ENCODE measurements around the gene TMEM243.
"Not testable (repeated sequence)": the region's sequence is repeated elsewhere in the genome, so short reads cannot be mapped to it uniquely, and the experiment has no call there.

The TMEM243 gene

GRCh38 chr7:87219545-87220025 is at the start of gene TMEM243:
TMEM243 (minus strand) TSS chr7:87219732; CDS start chr7:87219503, 229 bp downstream.
- peak; percentile 84 to 88 for DNase-seq

DNA sequence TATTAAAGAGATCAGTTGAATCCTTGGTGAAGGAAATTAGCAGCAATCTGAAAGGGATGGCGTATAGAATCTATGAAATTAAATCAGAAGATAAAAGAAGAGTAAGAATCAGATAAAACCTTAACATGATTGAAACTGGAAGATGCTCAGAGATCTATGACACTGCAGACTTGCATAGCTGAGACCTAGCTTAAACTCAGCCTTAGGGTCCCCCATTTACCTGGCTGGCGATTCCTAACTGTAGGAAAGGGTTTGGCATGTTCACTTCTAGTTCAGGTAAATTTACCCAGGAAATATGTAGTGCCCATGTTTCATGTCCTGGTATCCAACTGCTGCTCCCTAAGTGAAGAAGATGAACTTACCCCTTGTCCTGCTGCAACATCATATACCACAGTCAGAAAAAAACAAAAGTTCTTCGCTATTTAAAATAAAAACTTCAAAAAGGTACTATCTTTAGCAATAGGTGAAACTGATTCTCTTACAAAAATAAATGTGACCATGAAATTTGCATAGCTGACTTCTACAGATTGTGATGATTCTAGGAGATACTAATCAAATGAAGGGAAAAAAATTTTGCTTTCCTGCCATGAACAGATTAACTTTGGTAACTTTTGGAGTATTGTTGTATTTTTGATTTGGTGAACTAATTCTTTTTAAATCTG is 47.8 kb upstream of the TMEM243 start:
- no peak for DNase-seq

DNA sequence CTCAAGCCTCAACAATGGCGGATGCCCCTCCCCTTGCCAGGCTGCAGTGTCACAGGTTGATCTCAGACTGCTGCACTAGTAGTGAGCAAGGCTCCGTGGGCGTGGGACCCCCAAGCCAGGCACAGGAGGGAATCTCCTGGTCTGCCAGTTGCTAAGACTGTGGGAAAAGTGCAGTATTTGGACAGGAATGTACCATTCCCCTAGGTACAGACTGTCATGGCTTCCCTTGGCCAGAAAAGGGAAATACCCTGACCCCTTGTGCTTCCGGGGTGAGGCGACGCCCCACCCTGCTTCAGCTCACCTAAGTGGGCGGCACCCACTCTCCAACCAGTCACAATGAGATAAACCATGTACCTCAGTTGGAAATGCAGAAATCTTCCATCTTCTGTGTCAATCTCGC is 44.0 kb upstream of the TMEM243 start:
- DNase-seq, result no peak

DNA sequence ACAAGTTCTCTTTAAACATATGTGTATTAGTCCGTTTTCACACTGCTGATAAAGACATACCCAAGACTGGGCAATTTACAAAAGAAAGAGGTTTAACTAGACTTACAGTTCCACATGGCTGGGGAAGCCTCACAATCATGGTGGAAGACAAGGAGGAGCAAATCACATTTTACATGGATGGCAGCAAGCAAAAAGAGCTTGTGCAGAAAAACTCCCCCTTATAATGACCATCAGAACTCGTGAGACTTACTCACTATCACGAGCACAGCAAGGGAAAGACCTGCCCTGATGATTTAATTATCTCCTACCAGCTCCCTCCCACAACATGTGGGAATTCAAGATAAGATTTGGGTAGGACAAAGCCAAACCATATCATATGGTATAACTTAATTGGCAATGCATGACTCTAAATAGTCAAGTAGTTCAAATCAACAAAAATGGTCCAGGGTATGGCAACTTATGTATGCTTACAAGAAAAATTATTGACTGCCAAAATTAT is 34.1 kb upstream of the TMEM243 start:
- DNase-seq, result no peak

DNA sequence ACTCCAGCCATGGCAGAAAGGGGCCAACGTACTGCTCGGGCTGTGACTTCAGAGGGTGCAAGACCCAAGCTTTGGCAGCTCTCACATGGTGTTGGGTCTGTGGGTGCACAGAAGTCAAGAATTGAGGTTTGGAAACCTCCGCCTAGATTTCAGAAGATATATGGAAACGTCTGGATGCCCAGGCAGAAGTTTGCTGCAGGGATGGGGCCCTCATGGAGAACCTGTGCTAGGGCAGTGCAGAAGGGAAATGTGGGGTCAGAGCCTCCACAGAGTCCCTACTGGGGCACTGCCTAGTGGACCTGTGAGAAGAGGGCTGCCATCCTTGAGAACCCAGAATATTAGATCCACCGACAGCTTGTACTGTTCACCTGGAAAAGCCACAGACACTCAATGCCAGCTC is 26.1 kb upstream of the TMEM243 start:
- DNase-seq, result not testable (repeated sequence)

DNA sequence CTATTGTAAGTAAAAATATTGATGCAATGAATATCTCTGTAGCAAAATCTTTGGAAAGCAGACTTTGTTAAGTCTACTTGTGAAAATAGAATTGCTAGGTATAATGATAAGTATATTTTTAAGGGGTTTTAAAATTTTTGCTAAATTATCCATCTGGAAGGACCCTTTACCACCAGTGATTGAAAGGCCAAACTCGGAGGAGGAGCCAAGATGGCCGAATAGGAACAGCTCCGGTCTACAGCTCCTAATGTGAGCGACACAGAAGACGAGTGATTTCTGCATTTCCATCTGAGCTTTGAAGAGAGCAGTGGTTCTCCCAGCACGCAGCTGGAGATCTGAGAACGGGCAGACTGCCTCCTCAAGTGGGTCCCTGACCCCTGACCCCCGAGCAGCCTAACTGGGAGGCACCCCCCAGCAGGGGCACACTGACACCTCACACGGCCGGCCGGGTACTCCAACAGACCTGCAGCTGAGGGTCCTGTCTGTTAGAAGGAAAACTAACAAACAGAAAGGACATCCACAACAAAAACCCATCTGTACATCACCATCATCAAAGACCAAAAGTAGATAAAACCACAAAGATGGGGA is 19.0 kb upstream of the TMEM243 start:
- DNase-seq, result not testable (repeated sequence)

DNA sequence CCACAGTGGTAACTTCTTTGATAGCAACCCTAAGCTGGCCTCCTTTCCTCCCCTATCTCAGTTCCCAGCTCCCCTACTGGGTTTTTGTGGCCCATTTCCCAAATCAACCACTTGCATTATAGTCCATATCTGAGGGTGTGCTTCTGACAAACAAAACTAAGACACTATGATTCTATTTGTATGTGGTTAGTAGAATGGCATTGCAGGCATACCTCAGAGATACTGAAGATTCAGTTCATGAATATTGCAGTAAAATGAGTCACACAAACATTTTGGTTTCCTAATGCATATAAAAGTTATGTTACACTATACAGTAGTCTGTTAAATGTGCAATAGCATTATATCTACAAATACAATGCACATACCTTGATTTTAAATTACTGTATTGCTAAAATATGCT is 15.4 kb upstream of the TMEM243 start:
- DNase-seq, result no peak

- no peak for DNase-seq
These were observed 12.2 kb upstream of the TMEM243 start for GRCh38 chr7:87231711-87232110.

DNA sequence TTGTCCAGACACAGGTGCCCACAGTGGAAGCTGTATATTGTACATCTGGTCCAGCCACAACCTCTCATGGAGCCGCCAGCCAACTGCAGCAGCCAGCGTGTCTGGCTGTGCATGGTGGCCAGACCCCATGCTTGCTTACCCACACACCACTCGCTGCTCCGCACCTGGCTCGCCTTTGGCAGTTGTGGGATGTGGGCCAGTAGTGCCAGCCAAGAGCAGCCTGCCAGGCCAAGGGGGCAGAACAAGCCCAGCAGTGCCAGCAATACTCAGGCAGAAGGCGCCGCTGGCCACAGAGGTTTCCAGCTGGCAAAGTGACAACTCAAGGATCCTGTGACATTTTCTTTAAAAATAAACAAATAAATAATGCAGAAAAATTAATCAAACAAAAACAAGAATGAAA is 11.7 kb upstream of the TMEM243 start:
- DNase-seq, result no peak

GRCh38 chr7:87226495-87226894 is 7.0 kb upstream of the TMEM243 start:
- no peak for DNase-seq

DNA sequence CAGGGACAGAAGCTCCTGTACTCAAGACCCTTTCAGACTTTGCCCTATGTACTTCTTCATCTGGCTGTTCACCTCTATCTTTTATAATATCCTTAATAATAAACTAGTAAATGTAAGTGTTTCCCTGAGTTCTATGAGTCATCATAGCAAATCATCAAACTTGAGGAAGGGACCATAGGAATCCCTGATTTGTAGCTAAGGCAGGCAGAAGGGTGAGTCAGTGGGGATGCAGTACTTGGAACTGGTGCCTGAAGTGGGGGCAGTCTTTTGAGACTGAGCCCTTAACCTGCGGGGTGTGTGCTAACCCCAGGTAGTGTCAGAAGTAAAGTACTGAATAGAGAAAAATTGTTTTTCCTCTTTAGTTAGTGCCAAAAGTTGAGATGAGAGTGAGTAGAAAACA is 6.2 kb upstream of the TMEM243 start:
- DNase-seq, result no peak

DNA sequence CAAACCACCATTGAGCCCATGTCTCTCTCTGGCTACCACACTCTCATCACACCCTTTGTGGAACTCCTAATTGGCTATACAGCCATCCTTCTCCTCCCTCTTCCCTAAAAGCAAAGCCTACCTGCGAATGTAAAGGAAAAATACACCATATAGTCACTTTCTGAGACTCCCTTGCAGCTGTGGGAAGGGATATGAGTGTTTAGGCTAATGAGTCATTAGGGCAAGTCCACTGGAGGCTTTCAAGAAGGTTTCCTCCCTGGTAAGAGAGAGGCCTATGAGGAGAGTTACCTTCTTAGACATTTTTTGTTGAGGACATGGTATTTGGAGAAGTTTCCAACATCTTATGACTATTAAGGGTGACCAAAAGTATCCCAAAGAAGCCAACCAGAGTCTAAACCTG is 4.1 kb upstream of the TMEM243 start:
- DNase-seq, result no peak

DNA sequence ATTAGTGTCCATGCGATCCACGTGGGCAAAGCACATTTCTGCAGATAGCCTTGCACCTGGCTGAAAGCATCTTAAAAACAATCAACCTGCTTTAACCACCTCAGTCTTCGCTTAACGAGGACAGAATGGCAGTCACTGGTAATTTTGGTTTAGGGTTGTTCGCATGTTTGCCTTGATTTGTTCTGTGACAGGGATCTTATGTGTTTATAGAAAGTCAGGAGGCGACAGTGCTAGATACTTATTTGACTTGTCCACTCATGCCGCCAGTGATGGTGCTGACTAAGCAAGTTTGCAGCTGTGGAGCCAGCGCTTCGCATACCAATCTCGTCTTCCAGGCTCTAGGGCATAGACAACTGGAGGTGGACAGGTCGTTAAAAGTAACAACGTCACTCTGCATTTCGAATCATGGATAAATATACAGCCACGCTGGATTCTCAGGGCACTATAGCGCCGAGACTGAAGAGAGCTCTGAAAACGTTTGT is 1.2 kb upstream of the TMEM243 start:
- no peak for DNase-seq

DNA sequence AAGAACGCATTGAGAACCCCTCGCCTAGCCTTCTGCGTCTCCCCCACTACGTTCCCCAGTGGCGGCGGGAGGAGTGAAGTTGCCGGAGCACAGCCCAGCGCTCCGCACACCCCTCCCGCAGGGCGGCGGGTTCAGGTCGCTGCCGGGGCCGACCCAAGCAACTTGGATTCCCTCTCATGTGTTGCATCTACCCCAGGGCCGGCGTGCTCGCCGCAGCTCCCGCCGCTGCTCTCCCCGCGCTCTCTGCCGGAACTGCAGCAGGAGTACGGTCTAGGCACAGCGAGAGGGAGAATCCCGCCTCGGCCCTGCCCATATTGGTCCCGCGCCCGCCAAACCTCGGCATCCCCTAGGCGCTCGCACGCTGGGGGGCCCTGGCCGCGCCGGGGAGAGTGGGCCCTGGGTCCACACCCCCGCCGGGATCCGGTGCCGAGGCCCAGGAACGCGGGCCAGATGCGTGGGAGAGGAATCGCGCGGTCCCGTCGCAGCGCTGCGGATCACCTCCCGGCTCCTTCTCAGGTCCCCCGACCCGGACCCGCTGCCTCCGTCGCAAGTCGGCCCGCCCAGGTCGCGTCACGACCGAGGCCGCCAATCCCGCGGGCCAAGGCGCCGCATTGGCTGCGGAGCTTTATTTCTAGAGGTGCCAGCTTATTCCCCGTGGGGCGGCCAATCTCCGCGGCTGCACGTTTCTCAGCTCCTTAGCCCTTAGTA is 648 bp upstream of the TMEM243 start:
- DNase-seq, result peak; percentile 78

DNA sequence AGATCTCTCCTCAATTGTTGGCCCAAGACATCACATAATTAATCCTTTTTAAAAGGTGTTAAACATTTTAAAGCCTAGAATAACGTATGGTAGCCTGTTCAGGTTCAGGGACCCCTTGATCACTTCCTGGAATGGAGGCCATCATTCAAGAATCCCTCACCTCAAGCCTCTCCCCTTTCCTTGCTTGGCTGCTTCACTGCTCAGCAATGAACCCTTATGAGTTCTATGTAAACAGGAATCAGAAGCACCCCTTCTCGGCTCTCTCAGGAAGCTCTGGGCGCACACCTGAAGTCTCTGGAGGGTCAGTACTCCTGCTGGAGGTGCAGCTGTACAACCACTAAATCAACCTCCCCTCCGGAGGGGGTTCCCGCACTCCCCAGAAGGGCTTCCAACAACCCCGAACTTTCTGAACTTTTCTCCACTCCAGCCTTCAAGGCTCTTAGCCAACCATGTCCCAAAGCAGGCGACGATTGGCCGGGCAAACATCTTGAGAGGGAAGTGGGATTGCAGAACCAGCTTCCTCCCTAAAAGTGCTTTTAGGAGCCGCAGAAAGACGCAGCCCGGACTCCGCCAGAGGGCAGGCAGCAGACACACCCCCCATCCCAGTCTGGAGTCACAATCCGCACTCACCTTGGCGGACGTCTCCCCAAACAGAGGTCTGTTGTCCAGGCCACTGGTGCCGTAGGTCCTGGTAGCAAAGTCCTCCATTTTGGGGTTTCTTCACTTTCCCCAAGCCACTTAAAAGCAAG is 562 bp downstream of the TMEM243 start:
- peak; percentile 17 to 21 for DNase-seq

DNA sequence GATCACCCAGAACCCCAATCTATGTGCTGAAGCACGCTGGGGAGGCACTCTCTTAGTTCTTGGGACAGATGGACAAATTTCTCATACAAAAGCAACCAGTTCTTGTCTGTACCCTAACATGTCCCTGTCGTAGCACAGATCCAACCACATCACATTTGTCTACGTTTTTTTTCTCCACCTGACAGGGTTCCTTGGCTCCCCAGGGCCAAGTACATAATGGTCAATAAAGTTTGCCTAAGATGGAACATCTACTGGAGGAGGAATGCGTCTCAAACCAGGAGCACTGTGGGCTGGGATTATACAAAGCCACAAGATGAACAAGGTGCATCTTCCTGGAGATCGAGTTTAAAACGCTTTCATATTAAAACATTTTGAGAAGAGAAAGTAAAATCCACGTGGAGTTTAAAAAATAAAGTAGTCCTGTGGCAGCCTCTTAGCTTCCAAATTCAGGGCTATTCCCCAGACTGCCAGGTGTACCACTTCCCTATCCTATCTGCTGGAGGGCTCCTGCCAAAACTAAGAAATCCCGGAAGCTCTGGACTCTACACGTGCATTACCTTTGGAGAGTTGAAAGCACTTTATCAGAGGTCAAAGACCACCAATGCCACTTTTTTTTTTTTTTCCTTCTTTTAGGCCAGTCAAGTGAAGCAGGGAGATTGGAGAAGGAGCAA is 1.4 kb downstream of the TMEM243 start:
- DNase-seq, result no peak

DNA sequence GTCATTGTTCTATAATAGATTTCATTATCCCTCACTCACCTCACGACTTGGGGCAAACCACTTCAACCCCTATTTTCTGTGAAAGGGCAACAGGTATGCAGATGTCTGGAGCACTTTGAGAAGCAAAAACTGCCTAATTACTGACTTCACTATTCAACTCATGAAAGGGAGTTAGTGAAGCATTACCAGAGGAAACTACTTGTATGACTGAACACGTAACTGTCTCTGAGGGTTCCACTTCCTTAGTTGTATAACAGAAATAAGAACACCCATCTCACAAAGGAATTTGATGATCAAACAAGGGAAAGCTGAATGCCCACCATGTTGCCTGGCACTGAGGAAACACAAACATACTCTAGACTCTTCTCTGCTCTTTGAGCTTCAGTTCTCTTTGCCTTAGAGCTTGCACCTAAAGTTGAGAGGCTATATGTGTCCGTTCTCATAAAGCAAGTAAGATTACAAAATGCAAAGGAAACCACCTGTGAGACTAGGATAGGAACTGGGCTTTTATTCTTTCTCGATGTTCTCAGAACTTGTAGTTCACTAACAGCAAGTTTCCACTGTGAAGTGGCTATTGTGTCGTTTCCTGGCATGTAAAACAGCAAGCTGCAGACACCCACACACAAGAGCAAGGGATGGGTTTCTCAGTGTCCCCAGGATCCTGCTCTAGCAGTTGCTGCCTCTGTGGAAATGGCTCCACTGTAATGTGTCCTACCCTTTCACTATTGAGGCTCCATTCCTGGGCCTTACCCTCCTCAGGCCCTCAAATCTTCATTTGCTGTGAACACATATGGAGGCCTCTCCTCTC is 2.6 kb downstream of the TMEM243 start:
- DNase-seq, result peak; percentile 32 to 34

- no peak for DNase-seq
These were observed 4.5 kb downstream of the TMEM243 start for GRCh38 chr7:87215046-87215445.

- no peak for DNase-seq
These were observed 5.7 kb downstream of the TMEM243 start for GRCh38 chr7:87213811-87214210.

- DNase-seq, result no peak
These were observed 6.3 kb downstream of the TMEM243 start for GRCh38 chr7:87213252-87213651.

DNA sequence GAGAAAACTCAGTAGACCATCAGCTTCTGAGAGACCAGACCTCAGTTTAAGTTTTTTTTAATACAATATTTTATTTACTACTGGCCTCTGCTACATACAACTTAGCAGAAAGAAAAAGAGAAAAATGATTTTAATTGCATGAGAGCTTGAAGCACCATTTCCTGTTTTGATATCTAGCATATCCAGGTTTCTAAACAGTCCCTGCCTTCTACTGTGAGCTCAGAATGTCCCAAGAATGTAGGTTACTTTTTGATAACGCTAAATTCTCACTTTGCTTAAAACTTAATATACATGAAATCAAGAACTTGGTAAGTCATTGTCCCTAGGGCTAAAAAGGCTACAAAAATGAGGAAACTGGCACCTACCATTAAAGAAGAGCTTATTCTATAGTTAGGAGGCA is 7.0 kb downstream of the TMEM243 start:
- no peak for DNase-seq

- DNase-seq, result no peak
These were observed 9.0 kb downstream of the TMEM243 start for GRCh38 chr7:87210506-87210905.
